Heart left ventricle (tissue), 13 donors: ENCODE data around the gene ZNF594.

ENCODE experiments used
- CTCF ChIP-seq, 12 donors: fragments of 200-600 bp; sonication (generic) in 4 of 12; IDR thresholded peaks; one replicate each; pipeline versions ENCODE4 v1.5.0 to v1.8.0; 2018 to 2022; ENCODE audit warnings: antibody characterized with exemption in 12 of 12, mild to moderate bottlenecking in 5 of 12
- POLR2A ChIP-seq, 2 donors: fragments of 450-650 bp; IDR thresholded peaks; one replicate each; pipeline ENCODE4 v1.6.1; 2017; ENCODE audit warnings: antibody characterized with exemption in 2 of 2, mild to moderate bottlenecking in 2 of 2, moderate library complexity in 2 of 2
- donor health status: ischemic (EF 13 %, LVEDD 7.1; RV severe dilation, severe dysfunction).
- donor health status: DM: no; HTN: yes; CAD: no.
- donor health status: DM: no; HTN: no; CAD: no.
- donor health status: ischemic (EF 25% LVEDD 6.9; RV normal size, moderate dysfunction).
- donor health status: ischemic (EF 25% LVEDD 5.7; RV mildly dilated, moderate dysfunction).
- donor health status: ischemic (EF 35%, LVEDD 5.7; RV mildly dilated, moderate dysfunction).
- donor health status: nonischemic (EF 11% LVEDD 7.7; RV severe dilation, severe dysfunction).
- donor health status: DM: yes; HTN: yes; CAD: no.
- donor health status: PGD.
- donor health status: ischemic (EF 29% LVEDD 5.4; RV normal size, mild dysfunction).
- donor health status: nonischemic (EF 23%, LVEDD 6.1; RV moderate dilation, normal function).

- TF ChIP-seq CTCF (IDR thresholded peaks at IDR 0.05): no peak
- TF ChIP-seq POLR2A (IDR thresholded peaks at IDR 0.05): no peak
These were observed 28.4 kb upstream of the ZNF594 start for GRCh38 chr17:5220074-5220473.
